ENCODE results near the gene BCAS1. TPM values are rescaled to one million over a fixed set of nuclear protein-coding genes. Genes with fewer than 3 reads are reported as not detected.

BCAS1 gene
- total RNA-seq, 2 experiments from 2014 or later = 0.16 to 0.19 TPM

DNA sequence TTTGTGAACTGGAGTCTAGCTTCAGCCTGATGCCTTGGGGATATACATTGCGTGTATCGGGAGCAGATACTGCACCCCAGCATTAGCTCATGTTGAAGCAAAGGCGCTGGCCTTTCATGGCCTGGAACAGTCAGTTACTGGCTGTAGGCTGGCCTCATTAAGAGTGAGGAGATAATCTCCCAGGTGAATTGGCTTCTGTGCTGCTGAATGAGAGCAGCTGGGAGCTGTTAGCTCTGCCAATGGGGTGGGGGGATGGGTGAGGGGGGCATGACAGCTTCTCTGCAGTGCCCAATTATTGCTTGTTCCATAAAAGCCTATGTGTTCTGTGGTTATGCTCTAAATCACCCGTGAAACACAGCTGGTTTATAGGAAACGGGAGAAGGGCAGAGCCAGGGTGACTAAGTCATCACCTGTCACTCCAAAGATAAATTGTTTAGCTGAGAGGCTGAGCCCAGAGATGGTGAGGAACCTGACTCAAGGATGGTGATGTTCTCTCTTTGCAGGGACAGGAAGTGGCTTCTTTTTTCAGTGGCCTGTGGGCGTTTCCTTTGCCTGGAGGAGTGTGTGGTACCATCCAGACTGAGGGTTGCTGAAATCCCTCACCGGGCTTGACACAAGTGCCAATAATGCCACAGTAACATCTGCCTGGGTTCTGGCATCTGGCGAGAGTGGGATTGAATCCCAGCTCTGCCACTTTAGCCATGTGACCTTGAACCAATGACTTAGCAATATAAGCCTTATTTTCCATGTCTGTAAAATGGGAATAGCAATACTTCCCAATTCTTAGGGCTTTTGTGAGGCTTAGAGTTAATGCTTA is 170.8 kb downstream of the BCAS1 start:
- DNase-seq (ENCODE audit: low spot score) = peak; percentile 93
- peak overlapping the region; percentile 73 for H3K4me2 ChIP-seq (ENCODE audit: low read length)
- POLR2A ChIA-PET = interaction anchor here (0.6 to 8.8 kb wide), 24 partner anchors 8 to 314 kb away, joined by 3 to 98 read pairs (median 8); no protein-coding TSS in a partner anchor
- H3K4me3 ChIP-seq (ENCODE audit: low read depth, low read length, poor library complexity, severe bottlenecking) = peak overlapping the region; percentile 47
- no peaks in the 10 kb centered on the region for H3K9me3 ChIP-seq (ENCODE audit: low read length)
- no peaks in the 10 kb centered on the region for H3K9me2 ChIP-seq (ENCODE audit: insufficient read depth, low read length)
- intact Hi-C loops (cut with micrococcal nuclease; ENCODE audit: unreplicated experiment) = loop anchor here (1.0 kb wide), 1 partner anchor 27 kb away; no protein-coding TSS in a partner anchor
- H3K36me3 ChIP-seq (ENCODE audit: insufficient read depth, low read length) = no peaks in the 10 kb centered on the region
- no peaks in the 10 kb centered on the region for H3K79me2 ChIP-seq (ENCODE audit: insufficient read depth, low read depth, low read length)
- H4K20me1 ChIP-seq (ENCODE audit: insufficient read depth, low read length) = no peaks in the 10 kb centered on the region
- CTCF ChIA-PET (ENCODE audit: unreplicated experiment) = interaction anchor here (0.7 to 3.3 kb wide), 7 partner anchors 8 to 38 kb away, joined by 3 to 13 read pairs (median 4); no protein-coding TSS in a partner anchor
- peak overlapping the region; percentile 94 for H3K27ac ChIP-seq (ENCODE audit: low read depth, low read length, poor library complexity, severe bottlenecking)
- TF ChIP-seq EZH2phosphoT487 (IDR thresholded peaks at IDR 0.05; ENCODE audit: borderline replicate concordance, low read depth, low read length) = no peak
- TF ChIP-seq, protein P1, sequence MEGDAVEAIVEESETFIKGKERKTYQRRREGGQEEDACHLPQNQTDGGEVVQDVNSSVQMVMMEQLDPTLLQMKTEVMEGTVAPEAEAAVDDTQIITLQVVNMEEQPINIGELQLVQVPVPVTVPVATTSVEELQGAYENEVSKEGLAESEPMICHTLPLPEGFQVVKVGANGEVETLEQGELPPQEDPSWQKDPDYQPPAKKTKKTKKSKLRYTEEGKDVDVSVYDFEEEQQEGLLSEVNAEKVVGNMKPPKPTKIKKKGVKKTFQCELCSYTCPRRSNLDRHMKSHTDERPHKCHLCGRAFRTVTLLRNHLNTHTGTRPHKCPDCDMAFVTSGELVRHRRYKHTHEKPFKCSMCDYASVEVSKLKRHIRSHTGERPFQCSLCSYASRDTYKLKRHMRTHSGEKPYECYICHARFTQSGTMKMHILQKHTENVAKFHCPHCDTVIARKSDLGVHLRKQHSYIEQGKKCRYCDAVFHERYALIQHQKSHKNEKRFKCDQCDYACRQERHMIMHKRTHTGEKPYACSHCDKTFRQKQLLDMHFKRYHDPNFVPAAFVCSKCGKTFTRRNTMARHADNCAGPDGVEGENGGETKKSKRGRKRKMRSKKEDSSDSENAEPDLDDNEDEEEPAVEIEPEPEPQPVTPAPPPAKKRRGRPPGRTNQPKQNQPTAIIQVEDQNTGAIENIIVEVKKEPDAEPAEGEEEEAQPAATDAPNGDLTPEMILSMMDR (conservative IDR thresholded peaks at IDR 0.05; ENCODE audit: low read length) = no peak
- BruUV-seq (replicated peaks) = no TSS peak
- peak overlapping the region; percentile 37; the same call in 1 of the 2 replicates for H2AFZ ChIP-seq (ENCODE audit: low read length)
- peaks cover 84% of the 10 kb centered on the region for H3K4me1 ChIP-seq (ENCODE audit: insufficient read depth, low read length, poor library complexity, severe bottlenecking)

DNA sequence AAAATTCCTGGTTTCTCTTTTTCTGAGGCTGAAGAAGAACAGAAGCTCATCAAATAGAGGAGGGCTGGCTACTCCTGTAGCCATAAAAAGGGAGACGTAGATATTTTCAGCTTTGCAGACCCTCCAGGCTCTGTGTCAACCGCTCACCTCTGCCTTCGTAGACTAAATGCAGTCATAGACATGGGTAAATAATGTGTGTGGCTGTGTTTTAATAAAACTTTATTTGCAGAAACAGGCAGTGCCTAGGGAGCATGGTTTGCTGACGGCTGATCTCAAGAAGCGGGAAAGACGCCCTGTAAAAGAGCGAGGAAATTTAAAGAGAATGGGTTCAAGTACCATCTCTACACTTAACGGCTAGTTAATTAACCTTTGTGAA is 171.8 kb downstream of the BCAS1 start:
- Histone ChIP-seq H2AFZ (ENCODE audit: low read length) (peak overlapping the region; percentile 37; the same call in 1 of the 2 replicates), H3K9me3 (ENCODE audit: low read length) (no peaks in the 10 kb centered on the region), H3K79me2 (ENCODE audit: insufficient read depth, low read depth, low read length) (no peaks in the 10 kb centered on the region), H3K4me1 (ENCODE audit: insufficient read depth, low read length, poor library complexity, severe bottlenecking) (peaks cover 91% of the 10 kb centered on the region), H3K27ac (ENCODE audit: low read depth, low read length, poor library complexity, severe bottlenecking) (peak overlapping the region; percentile 94), H3K36me3 (ENCODE audit: insufficient read depth, low read length) (no peaks in the 10 kb centered on the region), H3K4me2 (ENCODE audit: low read length) (peak overlapping the region; percentile 73), H3K4me3 (ENCODE audit: low read depth, low read length, poor library complexity, severe bottlenecking) (no peak overlapping the region), H3K9me2 (ENCODE audit: insufficient read depth, low read length) (no peaks in the 10 kb centered on the region), H4K20me1 (ENCODE audit: insufficient read depth, low read length) (no peaks in the 10 kb centered on the region)
- intact Hi-C loops (cut with micrococcal nuclease; ENCODE audit: unreplicated experiment) = no loop called here
- POLR2A ChIA-PET = interaction anchor here (0.7 to 8.8 kb wide), 19 partner anchors 8 to 313 kb away, joined by 3 to 98 read pairs (median 7); no protein-coding TSS in a partner anchor
- CTCF ChIA-PET (ENCODE audit: unreplicated experiment) = interaction anchor here (0.9 to 3.3 kb wide), 5 partner anchors 9 to 32 kb away, joined by 3 to 13 read pairs (median 4); no protein-coding TSS in a partner anchor
- no peak for DNase-seq (ENCODE audit: low spot score)
- no TSS peak for BruUV-seq (replicated peaks)
- no peak for TF ChIP-seq EZH2phosphoT487 (IDR thresholded peaks at IDR 0.05; ENCODE audit: borderline replicate concordance, low read depth, low read length)
- TF ChIP-seq, protein P1 (conservative IDR thresholded peaks at IDR 0.05; ENCODE audit: low read length) = no peak
